Mucosa of descending colon (tissue), 3 donors: Measurements from ENCODE around the gene RXFP2. TPM values are rescaled to one million over a fixed set of nuclear protein-coding genes. Genes with fewer than 3 reads are reported as not detected.

Source experiments
- ATAC-seq: fragments of 200-7000 bp; cut with Tn5 transposase; one replicate; pipeline ENCODE4 v1.9.1; 2020; ENCODE audit warnings: mild to moderate bottlenecking, moderate library complexity
- DNase-seq, 3 donors: peaks; one replicate each; pipeline ENCODE4 v3.0.0-alpha.2; 2020
- H3K36me3 ChIP-seq: fragments of 200-600 bp; one replicate; pipeline ENCODE4 v1.8.0; 2021; ENCODE audit warnings: low read depth, mild to moderate bottlenecking
- H3K4me1 ChIP-seq: fragments of 200-600 bp; one replicate; pipeline ENCODE4 v1.8.0; 2021; ENCODE audit warnings: low read depth, mild to moderate bottlenecking
- H3K4me3 ChIP-seq: fragments of 200-600 bp; one replicate; pipeline ENCODE4 v1.8.0; 2021; ENCODE audit warnings: mild to moderate bottlenecking
- H3K9me3 ChIP-seq: fragments of 200-600 bp; one replicate; pipeline ENCODE4 v1.8.0; 2021; ENCODE audit warnings: mild to moderate bottlenecking
- intact Hi-C, 2 donors: fragments of 100-400 bp; cut with DNase I in 1 of 2; cut with micrococcal nuclease in 1 of 2; formaldehyde crosslinking; loops; one replicate each; pipeline versions ENCODE4 v1.11.0 to v1.11.1; 2022; cut with DNase I, micrococcal nuclease
- total RNA-seq, 3 donors: library from RNA; stranded (reverse); fragmentation: NEBNext Ultra II Directional in 2 of 3; extraction: Animal tissue kit (Norgen Biotek cat#: 25700) in 2 of 3; gene quantifications; one replicate each; pipeline versions ENCODE4 v1.2.1 to v1.2.4, GENCODE V29; 2021 to 2023
- TF ChIP-seq, protein P1 (sequence below): fragments of 200-600 bp; IDR thresholded peaks from one replicate; pipeline ENCODE4 v1.8.0; 2022; ENCODE audit warnings: antibody characterized with exemption, mild to moderate bottlenecking
- donor health status: DM: no; HTN: no; CAD: no; lungs with moderate emphysema.
- donor health status: DM: no; HTN: no; CAD: no.
- donor health status: DM: no; HTN: yes; CAD: no.

The RXFP2 gene
- total RNA-seq, 3 donors from 2014 or later: not detected

GRCh38 chr13:31824705-31825517, 85.6 kb downstream of the RXFP2 start:
- TF ChIP-seq, protein P1, sequence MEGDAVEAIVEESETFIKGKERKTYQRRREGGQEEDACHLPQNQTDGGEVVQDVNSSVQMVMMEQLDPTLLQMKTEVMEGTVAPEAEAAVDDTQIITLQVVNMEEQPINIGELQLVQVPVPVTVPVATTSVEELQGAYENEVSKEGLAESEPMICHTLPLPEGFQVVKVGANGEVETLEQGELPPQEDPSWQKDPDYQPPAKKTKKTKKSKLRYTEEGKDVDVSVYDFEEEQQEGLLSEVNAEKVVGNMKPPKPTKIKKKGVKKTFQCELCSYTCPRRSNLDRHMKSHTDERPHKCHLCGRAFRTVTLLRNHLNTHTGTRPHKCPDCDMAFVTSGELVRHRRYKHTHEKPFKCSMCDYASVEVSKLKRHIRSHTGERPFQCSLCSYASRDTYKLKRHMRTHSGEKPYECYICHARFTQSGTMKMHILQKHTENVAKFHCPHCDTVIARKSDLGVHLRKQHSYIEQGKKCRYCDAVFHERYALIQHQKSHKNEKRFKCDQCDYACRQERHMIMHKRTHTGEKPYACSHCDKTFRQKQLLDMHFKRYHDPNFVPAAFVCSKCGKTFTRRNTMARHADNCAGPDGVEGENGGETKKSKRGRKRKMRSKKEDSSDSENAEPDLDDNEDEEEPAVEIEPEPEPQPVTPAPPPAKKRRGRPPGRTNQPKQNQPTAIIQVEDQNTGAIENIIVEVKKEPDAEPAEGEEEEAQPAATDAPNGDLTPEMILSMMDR: no peak
- Histone ChIP-seq H3K4me1 (no peaks in the 10 kb centered on the region), H3K4me3 (no peak overlapping the region), H3K36me3 (no peaks in the 10 kb centered on the region), H3K9me3 (no peaks in the 10 kb centered on the region)
- DNase-seq (no peak), ATAC-seq (no peak)
- intact Hi-C loops: no loop called here

- intact Hi-C loops: no loop called here
- Histone ChIP-seq H3K4me1 (no peaks in the 10 kb centered on the region), H3K36me3 (no peaks in the 10 kb centered on the region), H3K9me3 (no peaks in the 10 kb centered on the region), H3K4me3 (no peak overlapping the region)
- ATAC-seq (no peak), DNase-seq (no peak)
- TF ChIP-seq, protein P1: no peak
These were observed 87.2 kb downstream of the RXFP2 start for GRCh38 chr13:31826521-31826920.

- TF ChIP-seq, protein P1: no peak
- DNase-seq (peak in 1 of 3 donors; percentile 11), ATAC-seq (peak; percentile 63)
- Histone ChIP-seq H3K36me3 (no peaks in the 10 kb centered on the region), H3K4me3 (no peak overlapping the region), H3K4me1 (no peaks in the 10 kb centered on the region), H3K9me3 (no peaks in the 10 kb centered on the region)
- intact Hi-C loops: no loop called here
These were observed 88.4 kb downstream of the RXFP2 start for GRCh38 chr13:31827707-31828106.

- DNase-seq: no peak
- ATAC-seq: peak; percentile 19
- H3K4me1 ChIP-seq: no peaks in the 10 kb centered on the region
- H3K4me3 ChIP-seq: no peak overlapping the region
- H3K36me3 ChIP-seq: no peaks in the 10 kb centered on the region
- TF ChIP-seq, protein P1: no peak
- no peaks in the 10 kb centered on the region for H3K9me3 ChIP-seq
- intact Hi-C loops: no loop called here
These were observed 96.6 kb downstream of the RXFP2 start for GRCh38 chr13:31835932-31836331.

GRCh38 chr13:31843044-31843443, 103.7 kb downstream of the RXFP2 start:
- Histone ChIP-seq H3K9me3 (no peaks in the 10 kb centered on the region), H3K4me1 (no peaks in the 10 kb centered on the region), H3K4me3 (no peak overlapping the region), H3K36me3 (no peaks in the 10 kb centered on the region)
- no peak for DNase-seq
- TF ChIP-seq, protein P1: no peak
- ATAC-seq: no peak
- intact Hi-C loops: no loop called here
